ENCODE results near the gene ZFP1. TPM values are rescaled to one million over a fixed set of nuclear protein-coding genes. Genes with fewer than 3 reads are reported as not detected.

The ZFP1 gene
- total RNA-seq, 4 donors from 2014 or later: 5.5 to 12.6 (median 7.0) TPM

GRCh38 chr16:75103994-75104393, 44.3 kb upstream of the ZFP1 start:
- TF ChIP-seq CTCF (IDR thresholded peaks at IDR 0.05): no peak
- DNase-seq (ENCODE audit: low spot score): no peak
- ATAC-seq (ENCODE audit: low FRiP score): no peak

GRCh38 chr16:75104836-75105235, 43.5 kb upstream of the ZFP1 start:
- ATAC-seq (ENCODE audit: low FRiP score) (no peak), DNase-seq (ENCODE audit: low spot score) (no peak)
- TF ChIP-seq CTCF (IDR thresholded peaks at IDR 0.05): no peak

GRCh38 chr16:75105306-75106061, 42.8 kb upstream of the ZFP1 start:
- DNase-seq (ENCODE audit: low spot score) (no peak), ATAC-seq (ENCODE audit: low FRiP score) (no peak)
- no peak for TF ChIP-seq CTCF (IDR thresholded peaks at IDR 0.05)

GRCh38 chr16:75106351-75107274, 41.7 kb upstream of the ZFP1 start:
- ATAC-seq (ENCODE audit: low FRiP score) (no peak), DNase-seq (ENCODE audit: low spot score) (no peak)
- no peak for TF ChIP-seq CTCF (IDR thresholded peaks at IDR 0.05)

GRCh38 chr16:75107505-75107904, 40.8 kb upstream of the ZFP1 start:
- no peak for ATAC-seq (ENCODE audit: low FRiP score)
- no peak for DNase-seq (ENCODE audit: low spot score)
- TF ChIP-seq CTCF (IDR thresholded peaks at IDR 0.05): no peak

- peak; percentile 64 for DNase-seq (ENCODE audit: low spot score)
- ATAC-seq (ENCODE audit: low FRiP score): peak; percentile 65
- TF ChIP-seq CTCF (IDR thresholded peaks at IDR 0.05): no peak
These were observed 39.3 kb upstream of the ZFP1 start for GRCh38 chr16:75108792-75109731.

Data from omental fat pad (tissue), 4 donors.